ENCODE data around the gene WSCD2.

WSCD2 gene

DNA sequence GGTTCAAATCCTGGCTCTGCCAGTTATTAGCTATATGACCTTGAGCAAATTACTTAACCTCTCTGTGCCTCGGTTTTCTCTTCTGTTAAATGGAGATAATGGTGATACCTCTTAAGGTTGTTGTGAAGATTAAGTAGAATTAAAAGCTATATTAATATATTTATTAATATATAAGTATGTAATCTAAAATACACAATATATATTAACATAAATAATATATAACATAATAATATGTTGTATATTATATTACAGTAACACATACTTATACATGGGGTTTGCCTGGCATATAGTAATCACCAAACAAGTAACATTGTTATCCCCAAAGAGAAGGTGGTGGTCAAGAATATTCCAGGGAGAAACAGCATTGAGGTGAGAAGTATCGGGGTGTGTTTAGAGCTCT, 118.0 kb downstream of the WSCD2 start:
- no peaks in the 10 kb centered on the region for H3K27me3 Mint-ChIP-seq (ENCODE audit: low read depth)
- no peak overlapping the region for H3K4me3 Mint-ChIP-seq
- no peak overlapping the region for H3K27ac Mint-ChIP-seq
- no peaks in the 10 kb centered on the region for H3K4me1 Mint-ChIP-seq (ENCODE audit: low read depth)
- no peaks in the 10 kb centered on the region for H3K9me3 Mint-ChIP-seq
- no peaks in the 10 kb centered on the region for H3K36me3 Mint-ChIP-seq (ENCODE audit: low read depth)

DNA sequence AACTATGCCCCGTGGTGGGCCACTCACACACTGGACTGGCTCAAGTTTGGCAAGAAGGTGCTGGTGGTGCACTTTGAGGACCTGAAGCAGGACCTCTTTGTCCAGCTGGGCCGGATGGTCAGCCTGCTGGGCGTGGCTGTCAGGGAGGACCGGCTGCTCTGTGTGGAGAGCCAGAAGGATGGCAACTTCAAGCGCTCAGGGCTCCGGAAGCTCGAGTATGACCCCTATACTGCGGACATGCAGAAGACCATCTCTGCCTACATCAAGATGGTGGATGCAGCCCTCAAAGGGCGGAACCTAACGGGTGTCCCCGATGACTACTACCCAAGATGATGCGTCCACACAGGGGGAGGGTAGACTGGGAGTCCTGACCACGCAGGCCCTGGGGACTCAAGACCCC, 118.9 kb downstream of the WSCD2 start:
- Mint-ChIP-seq H3K27me3 (ENCODE audit: low read depth) (no peaks in the 10 kb centered on the region), H3K4me1 (ENCODE audit: low read depth) (no peaks in the 10 kb centered on the region), H3K9me3 (no peaks in the 10 kb centered on the region)

DNA sequence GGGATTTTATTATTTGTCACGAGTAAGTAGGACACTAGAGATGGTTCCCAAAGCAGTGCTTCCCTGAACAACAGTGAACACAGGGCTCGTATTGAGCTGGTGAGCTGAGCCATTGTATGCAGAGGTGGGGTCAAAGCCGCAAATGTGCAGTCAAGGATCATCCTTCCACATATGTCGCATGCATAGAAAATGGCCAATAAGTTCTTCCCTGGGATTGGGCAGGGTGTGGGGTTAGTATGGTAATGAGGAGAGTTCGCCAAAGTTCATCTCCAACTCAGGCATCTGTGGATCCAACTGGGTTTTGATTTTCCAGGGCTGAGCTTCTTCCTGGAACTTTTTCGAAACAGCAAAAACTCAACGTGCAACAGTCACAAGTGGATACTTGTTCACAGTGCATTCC, 123.4 kb downstream of the WSCD2 start:
- Mint-ChIP-seq H3K9me3 (no peaks in the 10 kb centered on the region), H3K4me1 (ENCODE audit: low read depth) (no peaks in the 10 kb centered on the region), H3K4me3 (no peak overlapping the region), H3K36me3 (ENCODE audit: low read depth) (no peaks in the 10 kb centered on the region), H3K27me3 (ENCODE audit: low read depth) (no peaks in the 10 kb centered on the region), H3K27ac (no peak overlapping the region)

More for the DNA sequence above, 118.9 kb downstream of the WSCD2 start:
- no peaks in the 10 kb centered on the region for H3K36me3 Mint-ChIP-seq (ENCODE audit: low read depth)
- H3K27ac Mint-ChIP-seq, result no peak overlapping the region
- no peak overlapping the region for H3K4me3 Mint-ChIP-seq

DNA sequence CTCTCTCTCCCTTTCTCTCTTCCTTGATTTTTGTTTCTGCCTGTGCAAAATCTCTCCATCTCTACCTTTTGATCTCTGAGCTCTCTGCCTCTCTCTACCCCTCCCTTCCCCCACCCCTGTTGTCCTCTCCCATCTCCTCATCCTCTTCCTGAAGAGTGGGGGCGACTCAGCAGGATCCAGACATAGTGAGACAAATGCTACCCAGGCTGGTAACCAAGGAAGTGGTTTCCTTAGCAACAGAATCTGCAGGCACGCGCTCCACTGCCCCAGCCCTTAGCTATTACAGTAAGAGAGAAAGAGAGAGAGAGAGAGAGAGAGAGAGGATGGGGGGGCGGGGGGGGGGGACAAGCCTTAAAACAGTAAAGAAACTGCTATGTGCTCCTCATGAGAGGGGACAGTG, 124.5 kb downstream of the WSCD2 start:
- no peak overlapping the region for H3K4me3 Mint-ChIP-seq
- no peaks in the 10 kb centered on the region for H3K27me3 Mint-ChIP-seq (ENCODE audit: low read depth)
- H3K9me3 Mint-ChIP-seq, result no peaks in the 10 kb centered on the region
- H3K27ac Mint-ChIP-seq, result no peak overlapping the region
- no peaks in the 10 kb centered on the region for H3K36me3 Mint-ChIP-seq (ENCODE audit: low read depth)
- H3K4me1 Mint-ChIP-seq (ENCODE audit: low read depth), result no peaks in the 10 kb centered on the region

DNA sequence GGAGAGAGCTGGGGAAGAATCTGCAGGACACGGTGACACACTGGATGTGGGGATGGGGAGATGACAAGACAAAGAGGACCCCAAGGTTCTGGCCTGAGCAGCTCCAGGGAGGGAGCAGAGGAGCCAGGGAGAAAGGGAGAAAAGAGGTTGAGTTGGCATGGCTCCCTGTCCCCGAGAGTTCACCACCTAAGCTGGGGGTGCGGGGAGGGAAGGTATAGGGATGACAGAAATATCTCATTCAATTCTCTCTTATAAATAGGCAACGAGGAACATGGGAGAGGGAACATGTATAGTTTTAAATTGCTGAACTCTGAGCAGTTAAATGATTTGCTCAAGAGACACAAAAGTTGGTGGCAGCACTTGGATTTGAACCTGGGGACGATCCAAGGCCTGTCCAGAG, 124.9 kb downstream of the WSCD2 start:
- Mint-ChIP-seq H3K4me1 (ENCODE audit: low read depth) (no peaks in the 10 kb centered on the region), H3K27me3 (ENCODE audit: low read depth) (no peaks in the 10 kb centered on the region), H3K36me3 (ENCODE audit: low read depth) (no peaks in the 10 kb centered on the region), H3K4me3 (no peak overlapping the region), H3K9me3 (no peaks in the 10 kb centered on the region), H3K27ac (no peak overlapping the region)

DNA sequence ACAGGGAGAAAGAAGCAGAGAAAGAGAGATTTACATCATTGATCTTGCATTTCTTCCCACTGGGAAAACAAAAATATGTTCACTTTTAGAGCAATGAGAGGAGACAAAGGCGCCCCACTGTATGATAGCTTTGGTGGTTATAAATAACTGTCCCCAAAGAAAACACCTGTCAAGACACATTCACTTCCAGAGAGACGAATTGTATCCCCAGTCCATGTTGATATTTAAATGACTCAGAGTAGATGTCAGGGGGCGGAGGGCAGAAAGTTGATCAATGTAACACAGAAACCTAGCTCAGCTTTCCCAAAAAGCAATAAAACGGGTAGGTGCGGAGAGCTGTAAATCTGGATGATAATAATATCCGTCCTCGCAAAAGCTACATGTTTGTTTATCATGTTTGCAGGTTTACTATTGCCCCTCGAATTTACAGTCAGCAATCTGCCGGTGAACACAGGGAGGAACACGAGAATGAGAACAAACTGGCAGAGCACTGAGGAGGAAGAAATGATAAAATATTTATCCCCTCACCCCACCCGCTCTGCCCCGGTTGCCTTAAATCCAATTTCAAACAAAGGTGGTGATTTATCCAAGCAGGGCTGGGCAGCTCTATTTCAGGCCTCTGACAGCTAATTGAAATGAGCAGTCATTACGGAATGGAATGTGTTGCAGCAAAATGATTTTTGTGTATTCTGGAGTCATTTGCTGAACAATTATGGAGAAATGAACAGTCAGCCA, 125.6 kb downstream of the WSCD2 start:
- Mint-ChIP-seq H3K27ac (no peak overlapping the region), H3K4me3 (no peak overlapping the region)

DNA sequence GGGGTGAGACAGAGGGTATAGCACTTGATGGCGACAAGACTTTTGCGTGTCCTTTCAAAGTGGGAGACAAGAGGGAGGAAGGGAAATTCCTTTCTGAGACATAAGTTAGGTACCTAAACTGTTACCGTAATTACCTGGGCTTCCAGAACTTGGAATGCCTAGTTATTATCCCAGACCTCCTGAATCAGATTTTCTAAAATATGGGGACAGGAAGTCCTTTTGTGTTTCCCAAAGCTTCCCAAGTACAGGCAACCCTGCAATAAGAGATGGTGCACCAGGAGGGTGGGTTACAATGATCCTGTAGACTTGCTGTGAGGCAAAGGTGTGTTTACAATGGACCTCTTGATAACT, 126.1 kb downstream of the WSCD2 start:
- Mint-ChIP-seq H3K4me1 (ENCODE audit: low read depth) (no peaks in the 10 kb centered on the region), H3K9me3 (peaks cover 5% of the 10 kb centered on the region), H3K4me3 (no peak overlapping the region), H3K27me3 (ENCODE audit: low read depth) (no peaks in the 10 kb centered on the region), H3K36me3 (ENCODE audit: low read depth) (no peaks in the 10 kb centered on the region), H3K27ac (no peak overlapping the region)

More for the DNA sequence above, 125.6 kb downstream of the WSCD2 start:
- Mint-ChIP-seq H3K27me3 (ENCODE audit: low read depth) (no peaks in the 10 kb centered on the region), H3K9me3 (no peaks in the 10 kb centered on the region), H3K36me3 (ENCODE audit: low read depth) (no peaks in the 10 kb centered on the region), H3K4me1 (ENCODE audit: low read depth) (no peaks in the 10 kb centered on the region)

DNA sequence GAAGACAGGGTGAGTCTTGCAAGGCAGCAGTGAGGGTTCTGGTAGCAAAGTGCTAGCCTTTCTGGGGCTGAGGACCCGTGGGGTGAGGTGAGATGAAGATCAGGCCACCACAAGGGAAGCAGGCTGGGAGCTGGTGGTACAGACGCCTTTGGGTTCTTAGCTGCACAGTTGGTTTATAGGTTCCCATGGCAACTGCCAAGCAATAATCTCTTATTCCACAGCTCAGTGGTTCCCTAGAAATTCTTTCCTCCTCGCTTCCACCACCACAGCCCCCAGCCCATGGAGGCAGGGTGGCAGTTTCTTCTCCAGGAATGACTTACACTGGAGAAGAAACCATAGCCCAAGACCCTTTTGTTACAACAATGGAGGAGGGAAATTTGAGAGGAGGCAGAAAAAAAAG, 127.9 kb downstream of the WSCD2 start:
- H3K9me3 Mint-ChIP-seq, result peaks cover 15% of the 10 kb centered on the region
- no peak overlapping the region for H3K27ac Mint-ChIP-seq
- peaks cover 6% of the 10 kb centered on the region for H3K27me3 Mint-ChIP-seq (ENCODE audit: low read depth)
- H3K36me3 Mint-ChIP-seq (ENCODE audit: low read depth), result no peaks in the 10 kb centered on the region
- H3K4me1 Mint-ChIP-seq (ENCODE audit: low read depth), result no peaks in the 10 kb centered on the region
- no peak overlapping the region for H3K4me3 Mint-ChIP-seq

DNA sequence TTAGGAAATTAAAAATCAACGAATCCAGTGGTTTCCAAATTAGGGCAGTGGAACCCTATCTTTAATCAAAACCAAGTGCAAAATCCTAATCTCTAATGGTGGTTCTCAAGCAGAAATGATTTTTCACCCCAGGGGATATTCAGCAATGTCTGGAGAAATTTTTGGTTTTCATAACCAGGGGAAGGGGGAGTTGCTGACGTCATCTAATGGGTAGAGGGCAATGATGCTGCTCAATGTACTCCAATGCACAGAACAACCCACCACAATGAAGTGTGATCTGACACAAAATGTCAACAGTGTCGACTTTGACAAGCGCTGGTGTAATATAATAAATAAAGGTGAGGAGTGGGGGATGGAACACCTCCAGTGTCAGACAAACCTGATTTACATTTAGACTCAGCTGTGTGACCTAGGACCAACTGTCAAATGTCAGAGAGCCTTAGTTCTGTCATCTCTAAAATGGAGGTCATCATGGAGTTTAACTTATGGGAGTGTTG, 128.6 kb downstream of the WSCD2 start:
- no peaks in the 10 kb centered on the region for H3K4me1 Mint-ChIP-seq (ENCODE audit: low read depth)
- no peaks in the 10 kb centered on the region for H3K36me3 Mint-ChIP-seq (ENCODE audit: low read depth)
- no peak overlapping the region for H3K27ac Mint-ChIP-seq
- H3K9me3 Mint-ChIP-seq, result peaks cover 15% of the 10 kb centered on the region
- H3K4me3 Mint-ChIP-seq, result no peak overlapping the region
- peaks cover 6% of the 10 kb centered on the region for H3K27me3 Mint-ChIP-seq (ENCODE audit: low read depth)

DNA sequence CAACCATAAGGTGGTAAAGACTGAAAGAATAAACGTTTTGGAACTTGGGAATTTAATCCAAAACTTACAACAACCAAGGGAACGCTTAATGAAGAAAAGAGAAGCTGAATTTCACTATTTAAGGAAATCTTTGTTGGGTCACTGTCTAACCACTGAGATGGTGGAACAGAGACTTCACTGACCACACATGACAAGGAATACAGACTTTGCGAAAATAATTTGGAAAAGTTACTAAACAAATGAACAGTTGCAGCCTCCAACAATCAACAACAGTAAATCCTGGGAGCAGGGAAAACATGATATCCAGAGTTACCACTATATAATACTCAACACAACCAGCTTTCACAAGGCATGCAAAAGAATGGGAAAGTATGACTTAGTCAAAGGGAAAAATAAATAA, 131.0 kb downstream of the WSCD2 start:
- peaks cover 6% of the 10 kb centered on the region for H3K27me3 Mint-ChIP-seq (ENCODE audit: low read depth)
- no peak overlapping the region for H3K4me3 Mint-ChIP-seq
- no peaks in the 10 kb centered on the region for H3K36me3 Mint-ChIP-seq (ENCODE audit: low read depth)
- H3K4me1 Mint-ChIP-seq (ENCODE audit: low read depth), result no peaks in the 10 kb centered on the region
- no peak overlapping the region for H3K27ac Mint-ChIP-seq
- H3K9me3 Mint-ChIP-seq, result peaks cover 18% of the 10 kb centered on the region

DNA sequence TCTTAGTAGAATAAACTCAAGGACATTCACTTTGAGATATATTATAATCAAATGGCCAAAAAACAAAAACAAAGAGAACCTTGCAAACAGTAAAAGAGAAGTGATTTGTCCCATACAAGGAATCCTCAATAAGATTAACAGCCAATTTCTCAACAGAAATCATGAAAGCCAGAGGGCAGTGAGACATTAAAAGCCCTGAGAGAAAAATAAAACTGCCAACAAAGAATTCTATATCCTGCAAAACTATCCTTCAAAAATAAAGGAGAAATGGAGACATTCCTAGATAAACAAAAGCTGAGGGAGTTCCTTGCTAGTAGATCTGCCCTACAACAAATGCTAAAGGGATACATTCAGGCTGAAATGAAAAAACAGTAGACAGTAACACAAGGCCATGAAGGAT, 131.9 kb downstream of the WSCD2 start:
- Mint-ChIP-seq H3K4me3 (no peak overlapping the region), H3K36me3 (ENCODE audit: low read depth) (no peaks in the 10 kb centered on the region), H3K27ac (no peak overlapping the region), H3K9me3 (peaks cover 18% of the 10 kb centered on the region), H3K27me3 (ENCODE audit: low read depth) (peaks cover 6% of the 10 kb centered on the region), H3K4me1 (ENCODE audit: low read depth) (no peaks in the 10 kb centered on the region)

DNA sequence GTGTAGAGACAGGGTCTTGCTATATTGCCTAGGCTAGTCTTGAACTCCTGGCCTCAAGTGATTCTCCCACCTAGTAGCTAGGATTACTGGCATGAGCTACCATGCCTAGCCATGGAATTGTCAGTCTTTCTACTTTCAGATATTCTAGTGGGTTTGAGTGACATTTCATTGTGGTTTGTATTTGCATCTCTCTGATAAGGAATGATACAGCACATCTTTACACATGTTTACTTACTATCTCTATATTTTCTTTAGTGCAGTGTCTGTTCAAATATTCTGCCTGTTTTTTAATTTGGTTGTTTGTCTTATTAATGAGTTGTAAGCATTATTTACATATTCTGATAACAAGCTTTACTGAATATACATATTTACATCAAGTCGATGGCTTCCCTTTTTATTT, 136.4 kb downstream of the WSCD2 start:
- no peak overlapping the region for H3K4me3 Mint-ChIP-seq
- no peak overlapping the region for H3K27ac Mint-ChIP-seq
- H3K4me1 Mint-ChIP-seq (ENCODE audit: low read depth), result no peaks in the 10 kb centered on the region
- no peaks in the 10 kb centered on the region for H3K36me3 Mint-ChIP-seq (ENCODE audit: low read depth)
- peaks cover 11% of the 10 kb centered on the region for H3K9me3 Mint-ChIP-seq
- H3K27me3 Mint-ChIP-seq (ENCODE audit: low read depth), result peaks cover 4% of the 10 kb centered on the region

DNA sequence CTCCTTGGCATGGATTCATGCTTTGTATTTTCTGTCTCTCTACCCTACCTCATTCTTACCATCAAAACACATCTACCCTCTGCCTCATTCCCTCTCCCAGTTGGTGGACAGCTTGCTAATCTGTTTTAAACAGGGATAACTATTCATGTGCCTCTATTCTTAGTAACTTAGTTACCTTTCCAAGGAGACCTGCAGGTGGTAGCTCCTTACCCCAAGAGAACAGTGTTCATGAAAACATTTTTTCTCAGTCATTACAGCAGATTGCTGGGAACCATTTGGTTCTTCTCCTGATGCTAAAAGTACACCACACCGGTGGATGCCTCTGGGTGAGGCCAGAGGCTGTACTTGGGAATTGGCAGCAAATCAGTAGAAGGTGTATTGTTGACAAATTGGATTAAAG, 137.0 kb downstream of the WSCD2 start:
- no peaks in the 10 kb centered on the region for H3K36me3 Mint-ChIP-seq (ENCODE audit: low read depth)
- no peak overlapping the region for H3K27ac Mint-ChIP-seq

DNA sequence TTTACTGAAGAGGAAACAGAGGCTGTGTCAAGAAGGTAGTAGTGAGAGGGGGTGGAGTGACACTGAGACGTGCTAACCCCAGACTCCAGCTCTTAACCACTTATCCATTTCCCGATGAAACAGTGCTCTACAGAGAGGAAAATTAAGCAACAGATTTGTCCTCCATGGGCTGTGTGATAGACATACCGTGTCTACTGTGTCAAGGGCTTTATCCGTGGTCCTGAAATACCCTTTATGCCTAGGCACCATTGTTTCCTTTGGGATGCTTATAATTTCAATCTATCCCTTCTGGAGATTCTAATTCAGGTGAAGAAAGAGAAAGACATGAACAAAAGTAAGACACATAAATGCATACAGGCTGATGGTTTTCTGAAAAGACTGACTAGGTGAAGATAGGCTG, 138.4 kb downstream of the WSCD2 start:
- Mint-ChIP-seq H3K36me3 (ENCODE audit: low read depth) (no peaks in the 10 kb centered on the region), H3K9me3 (peaks cover 4% of the 10 kb centered on the region), H3K27me3 (ENCODE audit: low read depth) (no peaks in the 10 kb centered on the region), H3K4me1 (ENCODE audit: low read depth) (no peaks in the 10 kb centered on the region), H3K27ac (no peak overlapping the region), H3K4me3 (no peak overlapping the region)

More for the DNA sequence above, 137.0 kb downstream of the WSCD2 start:
- Mint-ChIP-seq H3K27me3 (ENCODE audit: low read depth) (no peaks in the 10 kb centered on the region), H3K9me3 (peaks cover 5% of the 10 kb centered on the region), H3K4me3 (no peak overlapping the region), H3K4me1 (ENCODE audit: low read depth) (no peaks in the 10 kb centered on the region)

DNA sequence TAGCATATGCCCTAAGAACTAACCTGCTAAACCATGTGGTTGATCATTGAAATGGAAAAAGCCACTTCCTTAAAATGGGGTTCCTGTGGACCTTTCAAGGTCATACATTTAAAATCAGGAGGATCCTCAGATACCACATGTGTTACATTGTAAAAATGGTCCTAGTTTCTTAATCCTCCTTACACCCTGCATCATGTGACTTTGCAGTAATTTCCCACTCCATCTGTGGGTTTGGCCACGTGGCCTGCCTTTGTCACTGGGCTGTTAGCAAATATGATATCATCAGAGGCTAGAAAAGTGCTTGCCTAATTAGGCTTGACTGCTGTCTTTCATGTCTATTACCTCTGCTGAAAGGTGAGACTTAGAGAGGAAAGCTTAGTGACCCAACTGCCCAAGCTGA, 139.3 kb downstream of the WSCD2 start:
- H3K4me1 Mint-ChIP-seq (ENCODE audit: low read depth), result no peaks in the 10 kb centered on the region
- no peak overlapping the region for H3K4me3 Mint-ChIP-seq
- no peaks in the 10 kb centered on the region for H3K36me3 Mint-ChIP-seq (ENCODE audit: low read depth)
- peaks cover 2% of the 10 kb centered on the region for H3K9me3 Mint-ChIP-seq
- no peaks in the 10 kb centered on the region for H3K27me3 Mint-ChIP-seq (ENCODE audit: low read depth)
- no peak overlapping the region for H3K27ac Mint-ChIP-seq

DNA sequence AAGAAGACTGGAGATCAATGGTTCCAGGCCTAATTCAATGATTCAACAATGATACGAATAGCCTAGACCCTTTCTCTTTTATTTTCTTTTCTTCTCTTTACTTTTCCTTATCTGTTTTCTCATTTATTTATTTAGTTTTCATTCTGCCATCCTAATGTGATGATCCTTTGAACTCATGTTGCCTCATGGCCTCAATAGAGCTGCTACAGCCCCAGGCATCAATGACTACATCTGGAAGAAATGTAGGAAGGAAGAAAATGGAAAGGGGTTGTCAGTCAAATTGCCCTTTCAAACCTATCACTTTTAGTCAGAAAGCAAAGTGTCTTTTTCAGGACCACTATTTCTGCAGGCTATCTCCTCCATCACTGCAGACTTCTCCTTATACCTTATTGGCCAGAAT, 140.1 kb downstream of the WSCD2 start:
- no peaks in the 10 kb centered on the region for H3K36me3 Mint-ChIP-seq (ENCODE audit: low read depth)
- H3K27ac Mint-ChIP-seq, result no peak overlapping the region
- no peaks in the 10 kb centered on the region for H3K27me3 Mint-ChIP-seq (ENCODE audit: low read depth)
- no peaks in the 10 kb centered on the region for H3K9me3 Mint-ChIP-seq
- no peak overlapping the region for H3K4me3 Mint-ChIP-seq
- H3K4me1 Mint-ChIP-seq (ENCODE audit: low read depth), result no peaks in the 10 kb centered on the region
